Measurements from ENCODE around the gene NHERF1.

- no peak for TF ChIP-seq CTCF (conservative IDR thresholded peaks at IDR 0.05)
- no peak for TF ChIP-seq EZH2 (IDR thresholded peaks at IDR 0.05; ENCODE audit: low read depth)
Observed at GRCh38 chr17:74803971-74804370, 55.5 kb downstream of the NHERF1 start.
